ENCODE results near the gene UNC119B.

GRCh38 chr12:120755269-120755668 lies 45.0 kb downstream of the UNC119B start:
- no peak for TF ChIP-seq CTCF (IDR thresholded peaks at IDR 0.05)
- TF ChIP-seq POLR2A (IDR thresholded peaks at IDR 0.05) = no peak

Measured in testis (tissue), 2 donors.